Body of pancreas (tissue), 4 donors: Measurements from ENCODE around the gene ANAPC2. TPM values are rescaled to one million over a fixed set of nuclear protein-coding genes. Genes with fewer than 3 reads are reported as not detected.
"Not testable (repeated sequence)": the region's sequence is repeated elsewhere in the genome, so short reads cannot be mapped to it uniquely, and the experiment has no call there.

Source experiments
- ATAC-seq: fragments of 150-250 bp; one replicate; pipeline ENCODE4 v1.9.1; 2016
- DNase-seq, 4 donors: peaks; one replicate each; pipeline ENCODE4 v3.0.0-alpha.2; 2019
- H3K27ac ChIP-seq, 4 donors: fragments of 200-600 bp; sonication (generic); 1 replicate in 3 of 4; 2 replicates in 1 of 4; pipeline versions ENCODE4 v1.5.1 to v1.6.1; 2016 to 2019; ENCODE audit warnings: mild to moderate bottlenecking in 1 of 4, mixed read lengths in 1 of 4, moderate library complexity in 1 of 4
- H3K27me3 ChIP-seq, 2 donors: fragments of 200-600 bp; sonication (generic); one replicate each; pipeline ENCODE4 v1.6.0; 2016; ENCODE audit warnings: mild to moderate bottlenecking in 1 of 2
- H3K36me3 ChIP-seq, 2 donors: fragments of 200-600 bp; sonication (generic); replicated peaks in 1 of 2; 2 replicates each; pipeline ENCODE4 v1.5.1; 2016; ENCODE audit warnings: low read depth in 2 of 2; ENCODE audit not compliant: insufficient read depth in 1 of 2
- H3K4me1 ChIP-seq: fragments of 200-600 bp; sonication (generic); one replicate; pipeline ENCODE4 v1.6.0; 2016
- H3K4me3 ChIP-seq, 2 donors: fragments of 200-600 bp; sonication (generic); 1 replicate in 1 of 2; 2 replicates in 1 of 2; pipeline ENCODE4 v1.5.1; 2016 to 2019
- H3K9me3 ChIP-seq, 3 donors: fragments of 200-600 bp; sonication (generic); 1 replicate in 2 of 3; 2 replicates in 1 of 3; pipeline ENCODE4 v1.5.1; 2016
- CTCF ChIP-seq, 7 experiments: fragments of 450-650 bp in 4 of 7; fragments of 200-600 bp in 3 of 7; sonication (generic) in 3 of 7; IDR thresholded peaks; one replicate each; pipeline ENCODE4 v1.5.1; 2016 to 2019; ENCODE audit warnings: antibody characterized with exemption in 7 of 7
- POLR2A ChIP-seq, 3 donors: fragments of 450-650 bp; IDR thresholded peaks; one replicate each; pipeline ENCODE4 v1.6.1; 2016; ENCODE audit warnings: antibody characterized with exemption in 3 of 3, mild to moderate bottlenecking in 2 of 3
- WGBS, 2 donors: methylation state at CpG; one replicate each; pipeline ENCODE4 v1.1.5; 2017; 5-methylcytosine and 5-hydroxymethylcytosine counted together
- intact Hi-C: fragments of 100-400 bp; cut with DNase I; formaldehyde crosslinking; loops from one replicate; pipeline ENCODE4 v1.15.1; 2023
- total RNA-seq, 2 donors: library from RNA; depleted of rRNA; stranded (reverse); fragments of >200 nt; gene quantifications; one replicate each; pipeline ENCODE4 v1.1.0, GENCODE V29; 2016

Gene ANAPC2
- total RNA-seq, 2 donors from 2014 or later: 24.1 to 51.7 TPM

DNA sequence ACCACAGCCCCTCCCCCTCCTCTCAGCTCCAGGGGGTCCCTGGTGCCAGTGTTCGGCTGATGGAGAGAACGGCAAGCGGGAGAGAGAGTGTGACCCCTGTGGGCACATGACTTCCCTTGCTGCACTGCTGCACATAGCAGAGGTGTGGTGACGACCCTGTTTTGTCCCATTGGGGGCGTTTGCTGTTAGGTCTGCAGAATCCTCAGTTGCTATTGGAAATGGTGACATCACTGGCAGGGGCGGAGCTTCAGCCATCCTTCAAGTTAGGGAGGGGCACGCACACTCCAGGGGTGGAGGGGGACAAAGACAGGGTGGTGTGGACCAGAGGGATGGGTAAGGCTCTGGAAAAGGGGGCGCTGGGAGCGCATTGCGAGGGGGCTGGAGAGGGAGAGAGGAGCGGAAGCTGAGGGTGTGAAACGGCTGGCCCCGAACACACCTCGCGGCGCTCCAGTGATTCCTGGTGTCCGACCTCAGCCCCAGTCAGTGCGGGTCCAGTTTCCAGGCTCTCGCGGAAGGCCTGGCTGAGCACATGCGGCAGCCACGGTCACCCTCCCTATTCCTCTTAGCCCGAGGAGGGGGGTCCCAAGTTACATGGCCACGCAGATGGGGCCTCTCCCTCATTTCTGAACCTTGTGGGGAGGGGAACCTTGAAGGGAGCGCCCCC lies 50.2 kb downstream of the ANAPC2 start:
- intact Hi-C loops: no loop called here
- H3K4me1 ChIP-seq: peaks cover 8% of the 10 kb centered on the region
- TF ChIP-seq CTCF (IDR thresholded peaks at IDR 0.05) (no peak), POLR2A (IDR thresholded peaks at IDR 0.05) (no peak)
- DNase-seq: no peak
- no peaks in the 10 kb centered on the region for H3K36me3 ChIP-seq
- no peak overlapping the region for H3K27ac ChIP-seq
- no peak for ATAC-seq
- no peaks in the 10 kb centered on the region for H3K9me3 ChIP-seq
- peaks cover 0 to 27% of the 10 kb centered on the region in 2 donors for H3K27me3 ChIP-seq
- 6 to 10% methylated on average over 18 to 25 of the region's 25 CpGs for WGBS, 2 donors
- H3K4me3 ChIP-seq: no peak overlapping the region

DNA sequence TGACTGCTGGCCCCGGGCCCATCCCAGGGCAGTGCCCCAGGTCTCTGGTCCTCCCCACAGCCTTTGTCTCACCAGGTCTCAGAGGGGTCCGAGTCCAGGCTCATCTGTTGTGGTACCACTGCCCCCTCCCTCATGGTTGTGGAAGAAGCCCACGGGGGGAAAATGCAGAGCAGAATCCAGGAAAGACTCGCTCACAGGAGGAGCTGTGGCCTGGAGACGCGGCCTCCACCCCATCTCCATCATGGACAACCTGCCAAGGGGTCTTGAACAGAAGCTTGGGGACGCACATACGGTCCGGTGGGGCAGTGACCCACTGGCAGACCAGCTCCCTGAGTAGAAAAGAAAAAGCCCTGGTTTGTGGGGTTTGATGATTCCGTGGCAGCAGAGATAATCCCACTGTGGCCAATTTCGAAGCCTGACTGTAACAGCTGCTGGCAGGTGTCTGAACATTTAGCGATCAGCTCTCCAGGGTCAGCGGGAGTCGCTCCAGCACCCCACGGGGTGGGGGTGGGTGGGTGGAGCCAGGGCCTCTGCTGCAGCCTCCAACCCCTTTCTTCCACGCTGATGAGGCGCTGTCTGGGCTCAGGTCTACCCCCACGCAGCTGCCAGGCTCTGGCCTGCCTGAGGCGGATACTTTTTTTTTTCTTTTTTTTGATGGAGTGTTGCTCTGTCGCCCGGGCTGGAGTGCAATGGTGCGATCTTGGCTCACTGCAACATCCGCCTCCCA lies 51.3 kb downstream of the ANAPC2 start:
- H3K4me1 ChIP-seq: peaks cover 8% of the 10 kb centered on the region
- H3K27ac ChIP-seq: no peak overlapping the region
- WGBS, 2 donors: 65 to 67% methylated on average over 20 to 23 of the region's 23 CpGs
- no peak for DNase-seq
- intact Hi-C loops: no loop called here
- H3K4me3 ChIP-seq: no peak overlapping the region
- no peaks in the 10 kb centered on the region for H3K9me3 ChIP-seq
- no peak for TF ChIP-seq POLR2A (IDR thresholded peaks at IDR 0.05)
- TF ChIP-seq CTCF (IDR thresholded peaks at IDR 0.05): no peak
- H3K36me3 ChIP-seq: no peaks in the 10 kb centered on the region
- H3K27me3 ChIP-seq: peaks cover 0 to 27% of the 10 kb centered on the region in 2 donors
- no peak for ATAC-seq

- ATAC-seq: no peak
- no peaks in the 10 kb centered on the region for H3K9me3 ChIP-seq
- no peak overlapping the region for H3K4me3 ChIP-seq
- peaks cover 0 to 27% of the 10 kb centered on the region in 2 donors for H3K27me3 ChIP-seq
- DNase-seq: no peak
- WGBS, 2 donors: 40 to 52% methylated on average over 2 to 24 of the region's 27 CpGs
- no peaks in the 10 kb centered on the region for H3K36me3 ChIP-seq
- peaks cover 8% of the 10 kb centered on the region for H3K4me1 ChIP-seq
- TF ChIP-seq CTCF (IDR thresholded peaks at IDR 0.05): no peak
- no peak for TF ChIP-seq POLR2A (IDR thresholded peaks at IDR 0.05)
- no peak overlapping the region for H3K27ac ChIP-seq
- intact Hi-C loops: no loop called here
These were observed 52.0 kb downstream of the ANAPC2 start for GRCh38 chr9:137136261-137136880.

DNA sequence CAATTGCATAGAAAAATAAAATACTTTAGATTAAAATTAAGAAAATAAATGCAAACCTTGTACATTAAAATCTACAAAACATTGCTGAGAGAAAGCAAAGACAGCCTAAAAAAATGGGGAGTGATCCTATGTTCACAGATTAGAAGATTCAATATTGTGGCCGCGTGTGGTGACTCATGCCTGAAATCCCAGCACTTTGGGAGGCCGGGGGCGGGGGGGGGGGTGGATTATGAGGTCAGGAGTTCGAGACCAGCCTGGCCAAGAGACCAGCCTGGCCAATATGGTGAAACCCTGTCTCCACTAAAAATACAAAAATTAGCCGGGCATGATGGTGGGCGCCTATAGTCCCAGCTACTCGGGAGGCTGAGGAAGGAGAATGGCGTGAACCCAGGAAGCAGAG lies 53.2 kb downstream of the ANAPC2 start:
- ATAC-seq: not testable (repeated sequence)
- WGBS, 2 donors: 73 to 75% methylated on average over 9 of the region's 9 CpGs
- peaks cover 0 to 27% of the 10 kb centered on the region in 2 donors for H3K27me3 ChIP-seq

GRCh38 chr9:137134191-137134590 lies 54.2 kb downstream of the ANAPC2 start:
- TF ChIP-seq POLR2A (IDR thresholded peaks at IDR 0.05) (no peak), CTCF (IDR thresholded peaks at IDR 0.05) (no peak)
- 67 to 83% methylated on average over 4 of the region's 4 CpGs for WGBS, 2 donors
- H3K36me3 ChIP-seq: no peaks in the 10 kb centered on the region
- ATAC-seq (no peak), DNase-seq (no peak)
- intact Hi-C loops: loop anchor here (5.0 kb wide), 2 partner anchors 33 to 48 kb away; no protein-coding TSS in a partner anchor
- peaks cover 13% of the 10 kb centered on the region for H3K4me1 ChIP-seq
- no peak overlapping the region for H3K4me3 ChIP-seq
- H3K27me3 ChIP-seq: peaks cover 0 to 20% of the 10 kb centered on the region in 2 donors
- H3K27ac ChIP-seq: no peak overlapping the region
- no peaks in the 10 kb centered on the region for H3K9me3 ChIP-seq

More for the DNA sequence above, 53.2 kb downstream of the ANAPC2 start:
- H3K4me3 ChIP-seq, H3K9me3 ChIP-seq, DNase-seq, intact Hi-C loops, H3K27ac ChIP-seq, H3K36me3 ChIP-seq: not testable (repeated sequence)
- H3K4me1 ChIP-seq: peaks cover 12% of the 10 kb centered on the region
